Liver (tissue), 9 donors: Measurements from ENCODE around the gene MPV17. TPM values are rescaled to one million over a fixed set of nuclear protein-coding genes. Genes with fewer than 3 reads are reported as not detected.

Experiments
- DNase-seq: peaks from one replicate; pipeline ENCODE4 v3.0.0-alpha.2; 2017; ENCODE audit warnings: low spot score
- H3K27ac ChIP-seq, 2 donors: one replicate each; pipeline ENCODE4 v1.7.0; 2013; ENCODE audit warnings: inconsistent platforms in 2 of 2, low read length in 2 of 2, control low read depth in 1 of 2, low read depth in 1 of 2, mild to moderate bottlenecking in 1 of 2
- H3K27me3 ChIP-seq, 4 donors: one replicate each; pipeline versions ENCODE4 v1.6.1 to v1.7.0; 2013; ENCODE audit warnings: low read length in 3 of 4, inconsistent platforms in 1 of 4, mild to moderate bottlenecking in 1 of 4, moderate library complexity in 1 of 4; ENCODE audit not compliant: control insufficient read depth in 4 of 4, insufficient read depth in 4 of 4
- H3K36me3 ChIP-seq, 4 donors: one replicate each; pipeline versions ENCODE4 v1.6.1 to v1.7.0; 2013; ENCODE audit warnings: low read length in 3 of 4, mild to moderate bottlenecking in 3 of 4, low read depth in 1 of 4, moderate library complexity in 1 of 4; ENCODE audit not compliant: control insufficient read depth in 4 of 4, insufficient read depth in 3 of 4
- H3K4me1 ChIP-seq, 4 donors: one replicate each; pipeline versions ENCODE4 v1.6.1 to v1.7.0; 2013; ENCODE audit warnings: low read length in 3 of 4, mild to moderate bottlenecking in 3 of 4, moderate library complexity in 1 of 4; ENCODE audit not compliant: control insufficient read depth in 4 of 4, insufficient read depth in 4 of 4
- H3K4me3 ChIP-seq, 3 donors: one replicate each; pipeline versions ENCODE4 v1.6.1 to v1.7.0; 2013; ENCODE audit warnings: low read length in 3 of 3, control low read depth in 1 of 3, low read depth in 1 of 3, mild to moderate bottlenecking in 1 of 3
- H3K9ac ChIP-seq, 2 donors: one replicate each; pipeline ENCODE4 v1.7.0; 2013; ENCODE audit warnings: low read length in 2 of 2, mild to moderate bottlenecking in 2 of 2, moderate library complexity in 2 of 2, control low read depth in 1 of 2, low read depth in 1 of 2
- H3K9me3 ChIP-seq, 4 donors: one replicate each; pipeline versions ENCODE4 v1.6.1 to v1.7.0; 2013; ENCODE audit warnings: low read length in 3 of 4; ENCODE audit not compliant: control insufficient read depth in 4 of 4
- CTCF ChIP-seq: fragments of 150-350 bp; IDR thresholded peaks from 2 replicates; pipeline ENCODE4 v1.5.1; 2017; ENCODE audit warnings: improper control_type of control experiment, low read depth, low read length; ENCODE audit not compliant: missing input control
- EGR1 ChIP-seq, 2 donors: IDR thresholded peaks; 2 replicates each; pipeline ENCODE4 v1.6.1; 2016 to 2018; ENCODE audit warnings: antibody characterized with exemption in 2 of 2, low read depth in 2 of 2
- FOXA1 ChIP-seq: IDR thresholded peaks from 2 replicates; pipeline ENCODE4 v1.6.1; 2016; ENCODE audit warnings: antibody characterized with exemption
- GABPA ChIP-seq, 2 donors: IDR thresholded peaks in 1 of 2; conservative IDR thresholded peaks in 1 of 2; 2 replicates each; pipeline ENCODE4 v1.6.1; 2016; ENCODE audit warnings: antibody characterized with exemption in 2 of 2, mild to moderate bottlenecking in 1 of 2, moderate library complexity in 1 of 2
- HNF4A ChIP-seq, 2 donors: conservative IDR thresholded peaks; 2 replicates each; pipeline ENCODE4 v1.6.1; 2016; ENCODE audit warnings: antibody characterized with exemption in 2 of 2, mild to moderate bottlenecking in 2 of 2
- JUND ChIP-seq, 2 donors: IDR thresholded peaks; 2 replicates each; pipeline ENCODE4 v1.6.1; 2016; ENCODE audit warnings: antibody characterized with exemption in 2 of 2
- MAX ChIP-seq: IDR thresholded peaks from 2 replicates; pipeline ENCODE4 v1.6.1; 2016; ENCODE audit warnings: antibody characterized with exemption
- NR2F2 ChIP-seq: IDR thresholded peaks from 2 replicates; pipeline ENCODE4 v1.6.1; 2016; ENCODE audit warnings: antibody characterized with exemption
- REST ChIP-seq: IDR thresholded peaks from 2 replicates; pipeline ENCODE4 v1.6.1; 2016; ENCODE audit warnings: antibody characterized with exemption, mild to moderate bottlenecking
- RXRA ChIP-seq, 2 donors: IDR thresholded peaks; 2 replicates each; pipeline ENCODE4 v1.6.1; 2017 to 2018; ENCODE audit warnings: antibody characterized with exemption in 2 of 2, mild to moderate bottlenecking in 1 of 2
- SP1 ChIP-seq: IDR thresholded peaks from 2 replicates; pipeline ENCODE4 v1.6.1; 2018; ENCODE audit warnings: antibody characterized with exemption, mild to moderate bottlenecking
- TAF1 ChIP-seq: conservative IDR thresholded peaks from 2 replicates; pipeline ENCODE4 v1.6.1; 2016; ENCODE audit warnings: antibody characterized with exemption, mild to moderate bottlenecking
- YY1 ChIP-seq: IDR thresholded peaks from 2 replicates; pipeline ENCODE4 v1.6.1; 2016; ENCODE audit warnings: antibody characterized with exemption, mild to moderate bottlenecking
- ZBTB33 ChIP-seq: IDR thresholded peaks from 2 replicates; pipeline ENCODE4 v1.6.1; 2016; ENCODE audit warnings: antibody characterized with exemption
- WGBS: extraction: QIAGEN DNeasy Blood & Tissue Kit; methylation state at CpG from one replicate; pipeline ENCODE4 v1.1.7; 2013; 5-methylcytosine and 5-hydroxymethylcytosine counted together
- polyA plus RNA-seq, 2 donors: library from polyadenylated mRNA; stranded (reverse) in 1 of 2; unstranded in 1 of 2; fragments of 200-250 nt in 1 of 2; fragments of >200 nt in 1 of 2; fragmentation: Nextera tagmentation in 1 of 2; extraction: Ambion mirVana in 1 of 2; gene quantifications; one replicate each; pipeline versions ENCODE4 v1.2.1 to v1.2.3, GENCODE V29; 2013 to 2015
- total RNA-seq, 2 donors: library from RNA; depleted of rRNA; stranded (reverse); fragments of >200 nt; gene quantifications; one replicate each; pipeline ENCODE4 v1.2.3, GENCODE V29; 2014
- donor health status: healthy.
- donor health status: healthy.
- donor health status: healthy.
- donor health status: healthy.
- donor health status: healthy.

Gene MPV17
- total and polyA plus RNA-seq, 4 donors = 13.9 to 29.6 (median 21.8) TPM

- H3K4me3 ChIP-seq = peak overlapping the region in 1 of 3 donors; percentile 49
- WGBS = 7% methylated on average over 40 of the region's 40 CpGs
- no peaks in the 10 kb centered on the region for H3K36me3 ChIP-seq
- H3K9me3 ChIP-seq = no peaks in the 10 kb centered on the region
- H3K27me3 ChIP-seq = peaks cover 0 to 22% (median 3%) of the 10 kb centered on the region in 4 donors
- DNase-seq = no peak
- TF ChIP-seq FOXA1 (no peak), REST (no peak), SP1 (no peak), EGR1 (IDR thresholded peaks at IDR 0.05; ENCODE audit: low read depth in 2 of 2) (no peak), HNF4A (conservative IDR thresholded peaks at IDR 0.05) (no peak), YY1 (no peak), CTCF (no peak), ZBTB33 (no peak), GABPA (IDR thresholded peaks at IDR 0.05 in 1 of 2, conservative IDR thresholded peaks at IDR 0.05 in 1 of 2) (no peak), NR2F2 (no peak), JUND (IDR thresholded peaks at IDR 0.05) (no peak), RXRA (IDR thresholded peaks at IDR 0.05) (no peak), MAX (no peak)
- peaks cover 10 to 35% (median 22%) of the 10 kb centered on the region in 4 donors for H3K4me1 ChIP-seq
- no peak overlapping the region for H3K9ac ChIP-seq
- no peak overlapping the region for H3K27ac ChIP-seq
These were observed 61.0 kb downstream of the MPV17 start for GRCh38 chr2:27261926-27262298.

GRCh38 chr2:27261241-27261925 lies 61.5 kb downstream of the MPV17 start:
- peaks cover 10 to 35% (median 22%) of the 10 kb centered on the region in 4 donors for H3K4me1 ChIP-seq
- no peaks in the 10 kb centered on the region for H3K36me3 ChIP-seq
- no peak for DNase-seq
- no peak overlapping the region for H3K9ac ChIP-seq
- H3K27me3 ChIP-seq = peaks cover 0 to 22% (median 3%) of the 10 kb centered on the region in 4 donors
- H3K4me3 ChIP-seq = no peak overlapping the region
- no peaks in the 10 kb centered on the region for H3K9me3 ChIP-seq
- H3K27ac ChIP-seq = no peak overlapping the region
- WGBS = 54% methylated on average over 11 of the region's 11 CpGs
- no peak for TF ChIP-seq MAX
- no peak for TF ChIP-seq TAF1
- TF ChIP-seq GABPA (IDR thresholded peaks at IDR 0.05 in 1 of 2, conservative IDR thresholded peaks at IDR 0.05 in 1 of 2) = no peak
- TF ChIP-seq REST = no peak
- TF ChIP-seq JUND (IDR thresholded peaks at IDR 0.05) = no peak
- TF ChIP-seq ZBTB33 = no peak
